Left lung (tissue), 10 donors: ENCODE results near the gene CSH2. TPM values are rescaled to one million over a fixed set of nuclear protein-coding genes. Genes with fewer than 3 reads are reported as not detected.
"Not testable (repeated sequence)": the region's sequence is repeated elsewhere in the genome, so short reads cannot be mapped to it uniquely, and the experiment has no call there.

Experiments used
- ATAC-seq: fragments of 200-7000 bp; cut with Tn5 transposase; one replicate; pipeline ENCODE4 v1.9.1; 2020; ENCODE audit warnings: moderate library complexity
- DNase-seq, 4 donors: peaks; one replicate each; pipeline ENCODE4 v3.0.0-alpha.2; 2013 to 2020
- H3K27ac ChIP-seq, 2 donors: fragments of 200-600 bp; sonication (generic) in 1 of 2; one replicate each; pipeline versions ENCODE4 v1.5.0 to v1.8.0; 2020 to 2021
- H3K27me3 ChIP-seq, 2 donors: fragments of 200-600 bp; sonication (generic) in 1 of 2; one replicate each; pipeline versions ENCODE4 v1.5.0 to v1.8.0; 2020 to 2021
- H3K36me3 ChIP-seq, 2 donors: fragments of 200-600 bp; sonication (generic) in 1 of 2; one replicate each; pipeline versions ENCODE4 v1.5.0 to v1.8.0; 2020 to 2021
- H3K4me1 ChIP-seq, 2 donors: fragments of 200-600 bp; one replicate each; pipeline ENCODE4 v1.8.0; 2021
- H3K4me3 ChIP-seq, 2 donors: fragments of 200-600 bp; sonication (generic) in 1 of 2; one replicate each; pipeline versions ENCODE4 v1.5.0 to v1.8.0; 2020 to 2021; ENCODE audit warnings: mild to moderate bottlenecking in 1 of 2
- H3K9me3 ChIP-seq, 2 donors: fragments of 200-600 bp; sonication (generic) in 1 of 2; one replicate each; pipeline versions ENCODE4 v1.5.0 to v1.8.0; 2020 to 2021
- CTCF ChIP-seq, 2 donors: fragments of 200-600 bp; sonication (generic) in 1 of 2; IDR thresholded peaks; one replicate each; pipeline versions ENCODE4 v1.5.0 to v1.8.0; 2021; ENCODE audit warnings: antibody characterized with exemption in 2 of 2
- intact Hi-C, 2 donors: fragments of 100-400 bp; cut with DNase I; formaldehyde crosslinking; loops; one replicate each; pipeline versions ENCODE4 v1.11.2 to v1.14.2; 2022
- polyA plus RNA-seq, 6 donors: library from polyadenylated mRNA; unstranded; fragments of 120-200 nt; gene quantifications; one replicate each; pipeline ENCODE4 v1.2.1, GENCODE V29; 2013; ENCODE audit not compliant: insufficient read length in 6 of 6
- total RNA-seq, 2 donors: library from RNA; stranded (reverse); fragmentation: NEBNext Ultra II Directional; extraction: Animal tissue kit (Norgen Biotek cat#: 25700); gene quantifications; one replicate each; pipeline ENCODE4 v1.2.1, GENCODE V29; 2021
- donor health status: DM: no; HTN: yes; CAD: no.
- donor health status: DM: no; HTN: no; CAD: no.

The CSH2 gene
- total and polyA plus RNA-seq, 8 donors: 0.20 to 6.7 (median 0.23) TPM; not detected in 5

DNA sequence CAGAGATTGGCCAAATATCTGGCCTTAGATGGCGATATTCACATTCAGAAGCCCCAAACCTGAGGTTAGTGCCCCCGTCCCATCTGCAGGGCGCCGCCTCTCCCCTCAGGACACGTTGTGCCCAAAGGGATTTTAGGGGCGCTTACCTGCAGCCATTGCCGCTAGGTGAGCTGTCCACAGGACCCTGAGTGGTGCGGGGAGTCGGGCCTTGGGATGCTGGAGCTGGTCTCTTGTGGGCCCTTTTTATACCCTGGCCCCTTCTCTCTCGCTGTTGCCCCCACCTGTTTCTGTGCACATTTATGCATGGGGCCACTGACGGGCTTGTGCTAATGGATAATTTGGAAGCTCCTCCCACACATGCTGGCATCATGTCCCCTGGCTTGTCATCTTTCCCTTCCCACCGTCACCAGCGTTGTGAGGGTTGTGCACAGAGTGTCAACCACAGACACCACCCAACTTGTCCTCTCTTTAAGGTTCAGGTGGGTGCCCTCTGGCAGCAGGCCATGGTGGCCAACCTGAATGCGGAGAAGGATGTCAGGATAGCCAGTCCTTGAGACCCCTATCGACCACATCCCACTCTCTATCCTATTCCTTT, 37.7 kb upstream of the CSH2 start, which contains the start of gene CSHL1:
Gene CSHL1 (minus strand): TSS at position 218 of the 595 bp plus-strand sequence. CDS start 62 bp downstream, at position 156.
- no peaks in the 10 kb centered on the region for H3K36me3 ChIP-seq
- DNase-seq (peak in 1 of 4 donors; percentile 45), ATAC-seq (no peak)
- intact Hi-C loops: loop anchor here in 1 of 2 donors (10.0 kb wide), 1 partner anchor 224 kb away; the partner anchor contains the start of gene ERN1
- TF ChIP-seq CTCF (IDR thresholded peaks at IDR 0.05): no peak
- no peak within 1 kb of the TSS for H3K4me3 ChIP-seq
- no peaks in the 10 kb centered on the region for H3K27me3 ChIP-seq
- no peak within 1 kb of the TSS for H3K27ac ChIP-seq
- H3K4me1 ChIP-seq: no peaks in the 10 kb centered on the region
- no peaks in the 10 kb centered on the region for H3K9me3 ChIP-seq

- Histone ChIP-seq H3K27ac (no peak overlapping the region), H3K4me3 (no peak overlapping the region), H3K4me1 (no peaks in the 10 kb centered on the region), H3K9me3 (no peaks in the 10 kb centered on the region), H3K36me3 (no peaks in the 10 kb centered on the region), H3K27me3 (no peaks in the 10 kb centered on the region)
- intact Hi-C loops: loop anchor here in 1 of 2 donors (10.0 kb wide), 1 partner anchor 225 kb away; the partner anchor contains the start of gene ERN1
- ATAC-seq (no peak), DNase-seq (peak in 1 of 4 donors; percentile 67)
- TF ChIP-seq CTCF (IDR thresholded peaks at IDR 0.05): no peak
Observed at GRCh38 chr17:63910096-63910495, 36.6 kb upstream of the CSH2 start.

- DNase-seq, H3K27me3 ChIP-seq, ATAC-seq, H3K36me3 ChIP-seq, H3K4me1 ChIP-seq, intact Hi-C loops, H3K9me3 ChIP-seq, H3K4me3 ChIP-seq, H3K27ac ChIP-seq: not testable (repeated sequence)
Observed at GRCh38 chr17:63909586-63909985, 36.1 kb upstream of the CSH2 start.

DNA sequence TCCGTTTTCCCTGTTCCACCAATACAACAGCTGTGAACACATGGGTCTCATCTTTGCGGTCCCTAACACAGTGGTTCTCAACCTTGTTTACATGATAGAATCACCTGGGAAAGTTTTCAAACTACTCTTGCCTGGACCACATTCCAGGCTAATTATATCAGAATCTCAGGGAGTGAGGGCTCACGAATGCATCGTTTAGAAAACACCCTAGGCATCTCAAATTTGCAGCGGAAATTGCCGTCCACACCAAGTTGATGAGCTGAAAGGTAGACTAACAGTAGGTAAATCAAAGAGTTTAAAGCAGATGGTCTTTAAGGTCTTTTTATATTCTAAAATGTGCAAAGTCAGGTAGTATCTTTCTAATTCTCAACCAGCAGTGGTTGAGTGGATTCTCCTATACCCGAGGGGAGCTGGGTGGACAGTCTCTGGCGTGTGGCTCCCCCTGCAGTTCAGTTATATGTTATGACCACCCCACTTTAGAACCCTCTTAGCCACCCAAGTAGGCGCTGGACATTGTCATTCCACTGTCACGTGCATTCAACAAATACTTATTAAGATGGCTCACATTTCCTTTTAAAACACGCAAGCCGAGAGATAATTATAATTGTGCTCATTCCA, 33.8 kb upstream of the CSH2 start:
- H3K9me3 ChIP-seq, H3K36me3 ChIP-seq, H3K4me3 ChIP-seq, H3K4me1 ChIP-seq, H3K27me3 ChIP-seq, intact Hi-C loops, H3K27ac ChIP-seq: not testable (repeated sequence)
- DNase-seq: peak in 1 of 4 donors; percentile 30
- peak; percentile 56 for ATAC-seq

DNA sequence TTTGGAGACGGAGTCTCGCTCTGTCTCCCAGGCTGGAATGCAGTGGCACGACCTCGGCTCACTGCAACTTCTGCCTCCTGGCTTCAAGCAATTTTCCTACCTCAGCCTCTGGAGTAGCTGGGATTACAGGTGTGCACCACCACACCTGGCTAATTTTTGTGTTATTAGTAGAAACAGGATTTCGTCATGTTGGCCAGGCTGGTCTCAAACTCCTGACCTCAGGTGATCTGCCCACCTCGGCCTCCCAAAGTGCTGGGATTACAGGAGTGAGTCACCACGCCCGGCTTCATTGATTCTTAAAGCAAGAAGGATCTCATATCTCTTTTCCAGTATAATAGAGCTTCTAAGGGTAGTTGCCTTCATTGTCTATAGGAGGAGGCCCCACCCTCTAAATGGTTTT, 31.3 kb upstream of the CSH2 start:
- H3K27me3 ChIP-seq, H3K4me1 ChIP-seq, DNase-seq, H3K27ac ChIP-seq, ATAC-seq, H3K4me3 ChIP-seq, intact Hi-C loops, H3K36me3 ChIP-seq, H3K9me3 ChIP-seq: not testable (repeated sequence)

- ATAC-seq: peak; percentile 71
- H3K9me3 ChIP-seq, H3K27me3 ChIP-seq, H3K4me1 ChIP-seq, intact Hi-C loops, H3K27ac ChIP-seq, H3K36me3 ChIP-seq, DNase-seq, H3K4me3 ChIP-seq: not testable (repeated sequence)
- TF ChIP-seq CTCF (IDR thresholded peaks at IDR 0.05): peak in 1 of 2 donors; percentile 47
Observed at GRCh38 chr17:63903787-63904201, 30.3 kb upstream of the CSH2 start.

DNA sequence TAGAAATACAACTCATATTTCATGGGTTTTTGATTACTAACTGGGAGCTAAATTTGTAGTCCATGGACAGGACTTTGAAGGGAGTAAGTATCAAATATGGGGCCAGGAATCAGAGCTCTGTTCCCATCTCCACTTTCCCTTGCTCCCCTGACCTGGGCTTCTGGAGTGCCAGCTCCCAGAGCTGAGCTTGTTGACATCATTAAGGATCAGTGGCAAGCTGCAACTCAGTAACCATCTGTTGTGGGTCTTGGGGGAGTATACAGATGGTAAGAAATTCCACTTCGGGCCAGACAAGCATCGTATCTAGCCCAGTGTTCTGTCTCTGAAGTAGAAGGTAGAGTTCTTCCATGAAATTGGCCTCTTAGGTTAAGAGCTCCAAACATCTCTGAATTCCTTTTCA, 28.5 kb upstream of the CSH2 start:
- H3K4me3 ChIP-seq, H3K27me3 ChIP-seq, DNase-seq, H3K27ac ChIP-seq, intact Hi-C loops, H3K9me3 ChIP-seq, H3K4me1 ChIP-seq, H3K36me3 ChIP-seq, ATAC-seq: not testable (repeated sequence)

DNA sequence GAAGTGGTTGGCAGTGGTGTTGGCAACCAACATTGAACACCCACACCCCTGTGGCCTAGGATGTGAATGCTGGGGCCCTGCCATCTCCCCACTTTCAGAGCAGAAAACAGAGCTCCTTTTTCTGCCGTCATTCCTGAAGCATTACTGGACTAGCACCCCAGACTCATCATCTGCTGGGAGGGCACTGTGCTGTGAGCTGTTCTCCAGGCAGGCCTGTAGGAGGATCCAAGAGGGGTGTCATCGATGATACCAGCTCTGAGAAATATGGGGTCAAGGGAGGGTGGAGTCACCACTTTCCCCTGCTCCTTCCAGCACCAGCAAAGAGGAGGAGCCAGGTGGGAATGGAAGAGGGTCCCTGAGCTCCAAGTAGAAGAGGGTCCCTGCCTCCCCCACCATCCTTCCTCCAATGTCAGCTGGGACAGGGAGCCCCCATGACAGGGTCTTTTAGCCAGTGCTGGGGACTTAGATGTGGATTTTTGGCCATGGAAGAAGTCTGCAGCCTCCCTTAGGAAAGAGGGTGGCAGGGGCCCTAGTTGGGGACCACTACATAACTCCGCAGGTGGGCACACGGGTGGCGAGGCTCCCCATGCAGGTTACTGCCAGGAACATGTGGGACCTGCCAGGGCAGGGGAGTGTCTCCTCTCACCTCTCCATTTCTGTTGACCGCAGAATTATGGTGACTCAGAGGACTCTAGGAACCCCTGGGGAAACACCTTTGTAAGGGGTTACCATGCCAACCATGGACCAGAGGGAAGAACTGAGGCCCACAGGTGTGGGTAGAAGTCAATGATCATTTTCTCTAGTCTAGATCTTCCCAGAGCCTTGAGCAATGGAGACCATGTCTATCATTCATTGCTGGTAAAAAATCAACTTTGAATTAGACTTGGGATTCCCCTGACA, 25.7 kb upstream of the CSH2 start:
- intact Hi-C loops: not testable (repeated sequence)

GRCh38 chr17:63896524-63897354, 23.3 kb upstream of the CSH2 start, which contains the start of gene CSH1:
CSH1 (minus strand) TSS chr17:63896574; CDS start chr17:63896511, 63 bp downstream.
- H3K4me3 ChIP-seq, intact Hi-C loops, H3K9me3 ChIP-seq, H3K4me1 ChIP-seq, H3K36me3 ChIP-seq, H3K27ac ChIP-seq, ATAC-seq, H3K27me3 ChIP-seq, DNase-seq: not testable (repeated sequence)

More for the DNA sequence above, 25.7 kb upstream of the CSH2 start:
- H3K4me1 ChIP-seq, H3K27ac ChIP-seq, DNase-seq, ATAC-seq, H3K9me3 ChIP-seq, H3K27me3 ChIP-seq, H3K36me3 ChIP-seq, H3K4me3 ChIP-seq: not testable (repeated sequence)
